Caco-2 (cell line): ENCODE data around the gene CRYGN. TPM values are rescaled to one million over a fixed set of nuclear protein-coding genes. Genes with fewer than 3 reads are reported as not detected.
A peak's percentile ranks its signal among the peaks of the same experiment; 100 is the strongest.

Source experiments
- BruUV-seq: library from RNA; stranded (reverse); fragments of 400-500 nt; replicated peaks from 2 replicates; lab custom pipeline; 2021; lab: Mats Ljungman, UMichigan
- CTCF ChIA-PET: fragments of 300-600 bp; sonication (Branson Sonifier 250); formaldehyde crosslinking; loops from one replicate; lab custom pipeline; 2022; ENCODE audit warnings: antibody characterized with exemption; lab: Charles Lee
- POLR2A ChIA-PET: fragments of 300-600 bp; sonication (Branson Sonifier 250); formaldehyde crosslinking; loops from one replicate; lab custom pipeline; 2022; ENCODE audit warnings: antibody characterized with exemption; lab: Charles Lee
- DNase-seq, 2 experiments: peaks; one replicate each; pipeline versions ENCODE4 v3.0.0 to v3.0.0-alpha.2; 2020 to 2022
- H3K27me3 ChIP-seq: replicated peaks from 2 replicates; pipeline ENCODE4 v1.6.0; 2011; ENCODE audit warnings: low read length; ENCODE audit not compliant: control insufficient read depth, insufficient read depth
- H3K36me3 ChIP-seq: 2 replicates; pipeline ENCODE4 v1.5.1; 2011; ENCODE audit warnings: low read length; ENCODE audit not compliant: control insufficient read depth, insufficient read depth
- H3K4me1 ChIP-seq: fragments of 250-450 bp; sonication (Bioruptor Pico); 2 replicates; pipeline ENCODE4 v1.5.1; 2020; ENCODE audit warnings: mild to moderate bottlenecking
- H3K4me3 ChIP-seq: 2 replicates; pipeline ENCODE4 v1.5.1; 2011; ENCODE audit warnings: low read depth, mild to moderate bottlenecking, control low read depth, low read length
- H3K9me3 ChIP-seq: fragments of 250-450 bp; sonication (Bioruptor Pico); 2 replicates; pipeline ENCODE4 v1.5.1; 2020; ENCODE audit warnings: mild to moderate bottlenecking, moderate library complexity
- H3K27ac Mint-ChIP-seq: one replicate; pipeline ENCODE4 v1.8.0; 2022; ENCODE audit warnings: mixed read lengths; ENCODE audit not compliant: unreplicated experiment
- H3K27me3 Mint-ChIP-seq: one replicate; pipeline ENCODE4 v1.8.0; 2022; ENCODE audit warnings: mixed read lengths; ENCODE audit not compliant: insufficient read depth, unreplicated experiment
- H3K36me3 Mint-ChIP-seq: one replicate; pipeline ENCODE4 v1.8.0; 2022; ENCODE audit warnings: mild to moderate bottlenecking, mixed read lengths; ENCODE audit not compliant: insufficient read depth, unreplicated experiment
- H3K4me1 Mint-ChIP-seq: one replicate; pipeline ENCODE4 v1.8.0; 2022; ENCODE audit warnings: low read depth, mixed read lengths; ENCODE audit not compliant: unreplicated experiment
- H3K4me3 Mint-ChIP-seq: one replicate; pipeline ENCODE4 v1.8.0; 2022; ENCODE audit warnings: mild to moderate bottlenecking, moderate library complexity, mixed read lengths; ENCODE audit not compliant: unreplicated experiment
- H3K9me3 Mint-ChIP-seq: one replicate; pipeline ENCODE4 v1.8.0; 2022; ENCODE audit warnings: mixed read lengths; ENCODE audit not compliant: unreplicated experiment
- CTCF ChIP-seq, 2 experiments: fragments of 200-600 bp in 1 of 2; IDR thresholded peaks; 1 replicate in 1 of 2; 2 replicates in 1 of 2; pipeline versions ENCODE4 v1.5.1 to v1.8.0; 2011 to 2022; ENCODE audit warnings: antibody characterized with exemption in 1 of 2, control low read depth in 1 of 2, inconsistent platforms in 1 of 2, low read depth in 1 of 2, low read length in 1 of 2, mild to moderate bottlenecking in 1 of 2, moderate library complexity in 1 of 2; ENCODE audit not compliant: insufficient read depth in 1 of 2, severe bottlenecking in 1 of 2, unreplicated experiment in 1 of 2
- intact Hi-C: fragments of 100-400 bp; cut with micrococcal nuclease; formaldehyde crosslinking; loops from one replicate; pipeline ENCODE4 v1.10.0; 2022; ENCODE audit not compliant: unreplicated experiment
- total RNA-seq: library from RNA; stranded (reverse); gene quantifications from 2 replicates; pipeline ENCODE4 v1.2.3, GENCODE V29; 2022

CRYGN gene
- total RNA-seq, 1 experiment from 2014 or later, result not detected

- TF ChIP-seq CTCF (IDR thresholded peaks at IDR 0.05; ENCODE audit: insufficient read depth in 1 of 2, low read depth in 1 of 2, low read length in 1 of 2, severe bottlenecking in 1 of 2, unreplicated experiment in 1 of 2), result no peak
- no peak for DNase-seq
- no peaks in the 10 kb centered on the region for H3K9me3 Mint-ChIP-seq
- Histone ChIP-seq H3K4me1 (no peaks in the 10 kb centered on the region), H3K4me3 (no peak overlapping the region), H3K9me3 (no peaks in the 10 kb centered on the region), H3K36me3 (no peaks in the 10 kb centered on the region), H3K27me3 (no peaks in the 10 kb centered on the region)
- intact Hi-C loops, result no loop called here
- ChIA-PET CTCF (no interaction called here), POLR2A (no interaction called here)
- H3K27ac Mint-ChIP-seq, result no peak overlapping the region
- H3K27me3 Mint-ChIP-seq, result no peaks in the 10 kb centered on the region
- H3K4me3 Mint-ChIP-seq, result no peak overlapping the region
- peaks cover 66% of the 10 kb centered on the region for H3K36me3 Mint-ChIP-seq
- no TSS peak for BruUV-seq
- H3K4me1 Mint-ChIP-seq, result peaks cover 19% of the 10 kb centered on the region
Observed at GRCh38 chr7:151477867-151478266, 37.9 kb upstream of the CRYGN start.

GRCh38 chr7:151472644-151473380, 32.9 kb upstream of the CRYGN start:
- Histone ChIP-seq H3K4me3 (no peak overlapping the region), H3K4me1 (no peaks in the 10 kb centered on the region), H3K27me3 (no peaks in the 10 kb centered on the region), H3K36me3 (no peaks in the 10 kb centered on the region), H3K9me3 (no peaks in the 10 kb centered on the region)
- CTCF ChIA-PET, result no interaction called here
- peaks cover 84% of the 10 kb centered on the region for H3K36me3 Mint-ChIP-seq
- peak overlapping the region; percentile 31 for H3K27ac Mint-ChIP-seq
- H3K4me1 Mint-ChIP-seq, result no peaks in the 10 kb centered on the region
- POLR2A ChIA-PET, result no interaction called here
- no TSS peak for BruUV-seq
- no peak overlapping the region for H3K4me3 Mint-ChIP-seq
- no peak for DNase-seq
- H3K27me3 Mint-ChIP-seq, result no peaks in the 10 kb centered on the region
- TF ChIP-seq CTCF (IDR thresholded peaks at IDR 0.05; ENCODE audit: insufficient read depth in 1 of 2, low read depth in 1 of 2, low read length in 1 of 2, severe bottlenecking in 1 of 2, unreplicated experiment in 1 of 2), result no peak
- no peaks in the 10 kb centered on the region for H3K9me3 Mint-ChIP-seq
- intact Hi-C loops, result no loop called here

GRCh38 chr7:151470711-151471110, 30.8 kb upstream of the CRYGN start:
- ChIA-PET POLR2A (interaction anchor here (0.9 kb wide), 1 partner anchor 11 kb away, joined by 4 read pairs; no protein-coding TSS in a partner anchor), CTCF (no interaction called here)
- Histone ChIP-seq H3K27me3 (no peaks in the 10 kb centered on the region), H3K36me3 (peaks cover 3% of the 10 kb centered on the region), H3K4me3 (no peak overlapping the region), H3K9me3 (no peaks in the 10 kb centered on the region), H3K4me1 (no peaks in the 10 kb centered on the region)
- Mint-ChIP-seq H3K27me3 (no peaks in the 10 kb centered on the region), H3K27ac (no peak overlapping the region), H3K9me3 (no peaks in the 10 kb centered on the region), H3K4me1 (no peaks in the 10 kb centered on the region), H3K36me3 (peaks cover 84% of the 10 kb centered on the region), H3K4me3 (no peak overlapping the region)
- no peak for TF ChIP-seq CTCF (IDR thresholded peaks at IDR 0.05; ENCODE audit: insufficient read depth in 1 of 2, low read depth in 1 of 2, low read length in 1 of 2, severe bottlenecking in 1 of 2, unreplicated experiment in 1 of 2)
- no TSS peak for BruUV-seq
- no peak for DNase-seq
- intact Hi-C loops, result no loop called here
